Retinal pigment epithelial cell (primary cell): ENCODE measurements around the gene SSR1.

Experiments used
- DNase-seq: peaks from one replicate; pipeline ENCODE4 v3.0.0-alpha.2; 2010; ENCODE audit warnings: low read depth
- H3K4me3 ChIP-seq: 2 replicates; pipeline ENCODE4 v1.5.1; 2011; ENCODE audit warnings: mild to moderate bottlenecking, low read length, control low read depth, moderate library complexity
- CTCF ChIP-seq: conservative IDR thresholded peaks from 2 replicates; pipeline ENCODE4 v1.5.1; 2011; ENCODE audit warnings: low read depth, low read length, control low read depth, inconsistent platforms

The SSR1 gene

GRCh38 chr6:7235712-7236305 lies 77.2 kb downstream of the SSR1 start:
- no peak for DNase-seq
- no peak overlapping the region for H3K4me3 ChIP-seq
- TF ChIP-seq CTCF: no peak

GRCh38 chr6:7234547-7234946 lies 78.5 kb downstream of the SSR1 start:
- no peak for TF ChIP-seq CTCF
- no peak for DNase-seq
- H3K4me3 ChIP-seq: no peak overlapping the region

GRCh38 chr6:7232351-7232750 lies 80.6 kb downstream of the SSR1 start:
- DNase-seq: no peak
- TF ChIP-seq CTCF: no peak
- no peak overlapping the region for H3K4me3 ChIP-seq

- no peak overlapping the region for H3K4me3 ChIP-seq
- TF ChIP-seq CTCF: no peak
- DNase-seq: no peak
Observed at GRCh38 chr6:7230956-7231713, 81.9 kb downstream of the SSR1 start.

GRCh38 chr6:7230327-7230691 lies 82.7 kb downstream of the SSR1 start:
- no peak for DNase-seq
- no peak for TF ChIP-seq CTCF
- H3K4me3 ChIP-seq: no peak overlapping the region

GRCh38 chr6:7229376-7230326 lies 83.3 kb downstream of the SSR1 start:
- no peak for DNase-seq
- no peak overlapping the region for H3K4me3 ChIP-seq
- TF ChIP-seq CTCF: no peak
